Parathyroid adenoma (tissue), 2 donors: ENCODE results near the gene SLC25A11.
A peak's percentile ranks its signal among the peaks of the same experiment; 100 is the strongest.
"Not testable (repeated sequence)": the region's sequence is repeated elsewhere in the genome, so short reads cannot be mapped to it uniquely, and the experiment has no call there.

Experiments
- H2AFZ ChIP-seq: fragments of 300-600 bp; sonication (generic); one replicate; pipeline ENCODE4 v1.7.0; 2017; ENCODE audit warnings: antibody characterized with exemption, mild to moderate bottlenecking
- H3K27ac ChIP-seq: fragments of 300-600 bp; sonication (generic); one replicate; pipeline ENCODE4 v1.7.0; 2017
- H3K27me3 ChIP-seq: fragments of 300-600 bp; sonication (generic); one replicate; pipeline ENCODE4 v1.7.0; 2017; ENCODE audit warnings: low read length; ENCODE audit not compliant: control insufficient read depth, insufficient read depth
- H3K36me3 ChIP-seq: fragments of 300-600 bp; sonication (generic); one replicate; pipeline ENCODE4 v1.7.0; 2017; ENCODE audit warnings: low read length; ENCODE audit not compliant: control insufficient read depth, insufficient read depth
- H3K4me1 ChIP-seq: fragments of 300-600 bp; sonication (generic); one replicate; pipeline ENCODE4 v1.7.0; 2017; ENCODE audit warnings: control low read depth
- H3K4me2 ChIP-seq: fragments of 300-600 bp; sonication (generic); one replicate; pipeline ENCODE4 v1.7.0; 2017; ENCODE audit warnings: low read length
- H3K4me3 ChIP-seq: fragments of 300-600 bp; sonication (generic); one replicate; pipeline ENCODE4 v1.7.0; 2017; ENCODE audit warnings: low read depth, low read length
- H3K79me2 ChIP-seq: fragments of 300-600 bp; sonication (generic); one replicate; pipeline ENCODE4 v1.7.0; 2017; ENCODE audit warnings: control low read depth
- H3K9ac ChIP-seq: fragments of 300-600 bp; sonication (generic); one replicate; pipeline ENCODE4 v1.7.0; 2017; ENCODE audit warnings: mild to moderate bottlenecking
- H3K9me3 ChIP-seq: fragments of 300-600 bp; sonication (generic); one replicate; pipeline ENCODE4 v1.7.0; 2017; ENCODE audit warnings: low read length; ENCODE audit not compliant: control insufficient read depth
- CTCF ChIP-seq: fragments of 300-600 bp; sonication (generic); IDR thresholded peaks from one replicate; pipeline ENCODE4 v1.7.0; 2017; ENCODE audit warnings: antibody characterized with exemption, mild to moderate bottlenecking
- donor health status: primary hyperparathyroidism.

The SLC25A11 gene

GRCh38 chr17:4908711-4909496, 30.9 kb downstream of the SLC25A11 start:
- Histone ChIP-seq H3K4me3 (peak overlapping the region; percentile 37), H3K9ac (no peak overlapping the region), H3K27ac (peak overlapping the region; percentile 27)

GRCh38 chr17:4908301-4908700, 31.5 kb downstream of the SLC25A11 start:
- Histone ChIP-seq H3K79me2 (no peaks in the 10 kb centered on the region), H3K27me3 (no peaks in the 10 kb centered on the region), H3K4me3 (no peak overlapping the region), H2AFZ (no peak overlapping the region), H3K4me1 (peaks cover 9% of the 10 kb centered on the region), H3K27ac (no peak overlapping the region), H3K9me3 (no peaks in the 10 kb centered on the region), H3K4me2 (no peak overlapping the region), H3K36me3 (no peaks in the 10 kb centered on the region), H3K9ac (no peak overlapping the region)
- no peak for TF ChIP-seq CTCF

More at GRCh38 chr17:4908711-4909496, 30.9 kb downstream of the SLC25A11 start:
- peak overlapping the region; percentile 90 for H2AFZ ChIP-seq
- H3K36me3 ChIP-seq, result no peaks in the 10 kb centered on the region
- TF ChIP-seq CTCF, result peak; percentile 86
- H3K4me2 ChIP-seq, result no peak overlapping the region
- H3K27me3 ChIP-seq, result no peaks in the 10 kb centered on the region
- no peaks in the 10 kb centered on the region for H3K9me3 ChIP-seq
- no peaks in the 10 kb centered on the region for H3K79me2 ChIP-seq
- peaks cover 7% of the 10 kb centered on the region for H3K4me1 ChIP-seq

- H3K9me3 ChIP-seq, H3K4me2 ChIP-seq: not testable (repeated sequence)
Observed at GRCh38 chr17:4906642-4907041, 33.2 kb downstream of the SLC25A11 start.

GRCh38 chr17:4903051-4903818, 36.6 kb downstream of the SLC25A11 start, which contains the start of gene CHRNE:
Gene CHRNE (minus strand): TSS chr17:4903098. CDS start chr17:4903063, 35 bp downstream.
- Histone ChIP-seq H3K9ac (no peak within 1 kb of the TSS), H3K79me2 (no peaks in the 10 kb centered on the region), H3K27me3 (no peaks in the 10 kb centered on the region), H3K4me2 (peak within 1 kb of the TSS; percentile 31), H3K9me3 (no peaks in the 10 kb centered on the region), H3K36me3 (no peaks in the 10 kb centered on the region), H3K27ac (peak within 1 kb of the TSS; percentile 53), H3K4me1 (peaks cover 10% of the 10 kb centered on the region), H3K4me3 (no peak within 1 kb of the TSS), H2AFZ (peak within 1 kb of the TSS; percentile 84)
- peak; percentile 89 for TF ChIP-seq CTCF

More at GRCh38 chr17:4906642-4907041, 33.2 kb downstream of the SLC25A11 start:
- not testable (repeated sequence) for H3K9ac ChIP-seq, H3K4me3 ChIP-seq, H3K79me2 ChIP-seq, H3K27ac ChIP-seq, H2AFZ ChIP-seq, H3K36me3 ChIP-seq, H3K27me3 ChIP-seq
- H3K4me1 ChIP-seq, result peaks cover 16% of the 10 kb centered on the region

- Histone ChIP-seq H3K27ac (peak overlapping the region; percentile 53), H3K27me3 (no peaks in the 10 kb centered on the region), H3K4me1 (peaks cover 10% of the 10 kb centered on the region), H3K79me2 (no peaks in the 10 kb centered on the region), H3K4me3 (no peak overlapping the region), H3K4me2 (peak overlapping the region; percentile 31), H3K9me3 (no peaks in the 10 kb centered on the region), H2AFZ (peak overlapping the region; percentile 84), H3K36me3 (no peaks in the 10 kb centered on the region), H3K9ac (no peak overlapping the region)
- TF ChIP-seq CTCF, result no peak
Observed at GRCh38 chr17:4902540-4902939, 37.3 kb downstream of the SLC25A11 start.
